Activated naive CD8-positive, alpha-beta T cell treated with anti-CD3 and anti-CD28 coated beads, Interleukin-2, amount 50 U/mL, for 24 hours (primary cell): ENCODE measurements around the gene LRCH1.
"Not testable (repeated sequence)": the region's sequence is repeated elsewhere in the genome, so short reads cannot be mapped to it uniquely, and the experiment has no call there.

ENCODE experiments used
- ATAC-seq: fragments of 150-1000 bp; cut with Tn5 transposase; one replicate; pipeline ENCODE4 v1.10.0; 2021
- DNase-seq: peaks from one replicate; pipeline ENCODE4 v3.0.0; 2021
- H3K27ac Mint-ChIP-seq: one replicate; pipeline ENCODE4 v1.8.0; 2021; ENCODE audit warnings: mild to moderate bottlenecking, mixed read lengths
- H3K27me3 Mint-ChIP-seq: one replicate; pipeline ENCODE4 v1.8.0; 2021; ENCODE audit warnings: mixed read lengths
- H3K36me3 Mint-ChIP-seq: one replicate; pipeline ENCODE4 v1.8.0; 2021; ENCODE audit warnings: low read depth, mixed read lengths
- H3K4me1 Mint-ChIP-seq: one replicate; pipeline ENCODE4 v1.8.0; 2021; ENCODE audit warnings: mixed read lengths
- H3K4me3 Mint-ChIP-seq: one replicate; pipeline ENCODE4 v1.8.0; 2021; ENCODE audit warnings: mild to moderate bottlenecking, moderate library complexity, mixed read lengths
- H3K9me3 Mint-ChIP-seq: one replicate; pipeline ENCODE4 v1.8.0; 2021; ENCODE audit warnings: mixed read lengths

The LRCH1 gene, protein sequence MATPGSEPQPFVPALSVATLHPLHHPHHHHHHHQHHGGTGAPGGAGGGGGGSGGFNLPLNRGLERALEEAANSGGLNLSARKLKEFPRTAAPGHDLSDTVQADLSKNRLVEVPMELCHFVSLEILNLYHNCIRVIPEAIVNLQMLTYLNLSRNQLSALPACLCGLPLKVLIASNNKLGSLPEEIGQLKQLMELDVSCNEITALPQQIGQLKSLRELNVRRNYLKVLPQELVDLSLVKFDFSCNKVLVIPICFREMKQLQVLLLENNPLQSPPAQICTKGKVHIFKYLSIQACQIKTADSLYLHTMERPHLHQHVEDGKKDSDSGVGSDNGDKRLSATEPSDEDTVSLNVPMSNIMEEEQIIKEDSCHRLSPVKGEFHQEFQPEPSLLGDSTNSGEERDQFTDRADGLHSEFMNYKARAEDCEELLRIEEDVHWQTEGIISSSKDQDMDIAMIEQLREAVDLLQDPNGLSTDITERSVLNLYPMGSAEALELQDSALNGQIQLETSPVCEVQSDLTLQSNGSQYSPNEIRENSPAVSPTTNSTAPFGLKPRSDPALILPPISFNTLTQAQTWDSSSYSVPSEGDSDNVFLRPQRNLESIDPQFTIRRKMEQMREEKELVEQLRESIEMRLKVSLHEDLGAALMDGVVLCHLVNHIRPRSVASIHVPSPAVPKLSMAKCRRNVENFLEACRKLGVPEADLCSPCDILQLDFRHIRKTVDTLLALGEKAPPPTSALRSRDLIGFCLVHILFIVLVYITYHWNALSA

DNA sequence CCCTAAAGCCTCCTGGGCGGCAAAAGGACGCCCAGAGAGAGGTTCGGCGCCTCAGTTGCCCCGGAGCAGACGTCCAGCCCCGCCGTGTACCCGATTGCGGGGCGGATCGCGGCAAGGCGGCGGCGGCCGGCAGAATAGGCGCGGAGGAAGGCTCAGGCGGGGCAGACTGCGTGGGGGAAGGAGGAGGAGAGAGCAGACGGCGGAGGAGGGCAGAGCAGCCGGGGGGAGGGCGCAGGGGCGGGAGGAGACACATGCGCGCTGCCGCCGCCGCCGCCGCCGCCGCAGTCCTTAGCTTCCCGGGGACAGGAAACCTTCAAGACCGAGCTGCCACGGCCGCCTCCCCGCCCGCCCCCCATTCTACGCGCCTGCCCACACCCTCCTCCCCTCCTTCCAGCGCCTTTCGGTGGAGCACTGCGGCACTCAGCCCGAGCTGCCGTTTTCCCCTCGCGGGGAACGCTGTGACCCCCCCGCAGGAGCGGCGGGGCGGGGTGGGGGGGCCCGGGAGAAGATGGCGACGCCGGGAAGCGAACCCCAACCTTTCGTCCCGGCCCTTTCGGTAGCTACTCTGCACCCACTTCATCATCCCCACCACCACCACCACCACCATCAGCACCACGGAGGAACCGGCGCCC lies at the start of gene LRCH1:
Gene LRCH1 (plus strand): TSS at position 282 of the 632 bp plus-strand sequence. CDS start 227 bp downstream, at position 509.
- peak; percentile 78 for ATAC-seq
- peaks cover 3% of the 10 kb centered on the region for H3K27me3 Mint-ChIP-seq
- H3K4me3 Mint-ChIP-seq = peak within 1 kb of the TSS; percentile 89
- H3K9me3 Mint-ChIP-seq = no peaks in the 10 kb centered on the region
- DNase-seq = peak; percentile 86
- peaks cover 44% of the 10 kb centered on the region for H3K4me1 Mint-ChIP-seq
- peak within 1 kb of the TSS; percentile 92 for H3K27ac Mint-ChIP-seq
- peaks cover under 1% of the 10 kb centered on the region for H3K36me3 Mint-ChIP-seq

DNA sequence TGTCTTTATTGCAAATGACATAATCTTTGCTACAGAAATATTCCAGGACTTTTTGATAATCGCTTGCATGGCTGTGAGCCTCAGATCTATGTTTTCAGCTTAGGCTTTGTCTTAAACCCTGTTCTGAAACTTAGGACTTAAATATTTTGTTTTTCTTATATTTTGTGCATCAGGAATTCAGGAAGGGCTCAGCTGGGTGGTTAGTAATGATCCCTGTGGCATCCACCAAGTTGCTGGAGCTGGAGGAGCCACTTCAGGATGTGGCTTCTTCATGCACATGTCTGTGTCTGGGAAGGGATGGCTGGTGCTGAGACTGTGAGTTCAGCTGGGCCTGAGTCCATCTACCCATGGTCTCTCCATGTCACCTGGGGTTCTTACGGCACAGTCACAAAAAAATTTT lies 48.9 kb upstream of the LRCH1 start:
- Mint-ChIP-seq H3K4me3 (no peak overlapping the region), H3K27ac (no peak overlapping the region), H3K27me3 (peaks cover 3% of the 10 kb centered on the region), H3K36me3 (no peaks in the 10 kb centered on the region), H3K4me1 (no peaks in the 10 kb centered on the region), H3K9me3 (no peaks in the 10 kb centered on the region)
- no peak for DNase-seq
- no peak for ATAC-seq

DNA sequence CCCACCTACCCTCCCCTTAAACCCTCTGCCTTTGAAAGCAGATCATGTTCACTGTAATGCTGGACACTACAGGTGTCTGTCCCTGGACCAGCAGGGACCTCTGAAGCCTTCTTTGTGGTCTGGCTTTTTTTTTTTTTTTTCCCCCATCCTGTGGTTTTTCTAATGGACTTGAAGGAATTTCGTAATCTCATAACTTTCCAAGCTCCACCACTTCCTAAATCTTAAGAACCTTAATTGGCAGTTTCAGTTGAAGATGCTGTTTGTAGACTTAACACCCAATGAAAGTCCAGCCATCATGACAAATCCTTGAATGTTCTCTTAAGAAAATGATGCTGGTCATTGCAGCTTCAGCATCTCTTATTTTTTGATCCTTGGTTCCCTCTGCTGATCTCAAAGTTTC lies 45.0 kb upstream of the LRCH1 start:
- H3K4me1 Mint-ChIP-seq = no peaks in the 10 kb centered on the region
- H3K4me3 Mint-ChIP-seq = no peak overlapping the region
- peaks cover 3% of the 10 kb centered on the region for H3K27me3 Mint-ChIP-seq
- H3K27ac Mint-ChIP-seq = no peak overlapping the region
- DNase-seq (no peak), ATAC-seq (no peak)
- no peaks in the 10 kb centered on the region for H3K36me3 Mint-ChIP-seq
- no peaks in the 10 kb centered on the region for H3K9me3 Mint-ChIP-seq

DNA sequence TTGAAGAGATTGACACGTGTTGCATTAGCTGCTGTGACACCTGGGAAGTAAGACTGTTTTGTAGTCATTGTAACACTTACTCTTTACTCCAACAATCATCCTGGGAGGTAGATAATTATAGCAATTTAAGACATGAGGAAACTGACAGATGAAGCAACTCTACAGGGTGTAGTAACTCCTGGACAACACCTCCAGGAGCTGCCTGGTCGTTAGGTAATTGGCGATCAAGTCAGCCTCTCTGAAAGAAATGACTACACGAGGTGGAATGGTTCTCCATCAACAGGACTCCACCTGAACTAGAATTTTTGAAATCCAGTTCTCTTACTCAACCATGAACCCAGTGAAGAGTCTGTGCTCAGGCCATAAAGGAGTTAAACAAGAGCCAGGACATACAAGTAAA lies 43.0 kb upstream of the LRCH1 start:
- Mint-ChIP-seq H3K4me1 (no peaks in the 10 kb centered on the region), H3K27ac (no peak overlapping the region), H3K4me3 (no peak overlapping the region), H3K9me3 (no peaks in the 10 kb centered on the region), H3K27me3 (peaks cover 3% of the 10 kb centered on the region), H3K36me3 (no peaks in the 10 kb centered on the region)
- DNase-seq (no peak), ATAC-seq (no peak)

DNA sequence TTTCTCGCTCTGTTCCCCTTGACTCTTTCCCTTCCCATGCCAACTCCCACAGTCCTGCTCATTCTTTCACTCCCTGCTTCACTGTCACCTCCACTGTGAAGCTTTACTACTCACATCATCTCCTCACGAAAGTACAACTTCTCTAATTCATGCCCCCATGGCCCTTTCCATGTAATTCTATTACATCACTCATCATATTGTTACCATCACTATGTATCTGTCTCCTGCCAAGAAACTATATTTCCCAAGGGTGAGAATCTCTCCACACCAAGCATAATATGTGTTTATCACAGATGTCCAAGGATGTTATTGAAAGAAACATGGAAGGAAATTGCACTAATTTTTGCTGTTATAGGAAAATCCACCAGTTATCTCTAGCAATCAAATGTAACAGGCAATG lies 37.2 kb upstream of the LRCH1 start:
- ATAC-seq = no peak
- Mint-ChIP-seq H3K4me1 (peaks cover 3% of the 10 kb centered on the region), H3K27me3 (peaks cover 6% of the 10 kb centered on the region), H3K36me3 (no peaks in the 10 kb centered on the region), H3K4me3 (no peak overlapping the region), H3K27ac (no peak overlapping the region), H3K9me3 (no peaks in the 10 kb centered on the region)
- no peak for DNase-seq

DNA sequence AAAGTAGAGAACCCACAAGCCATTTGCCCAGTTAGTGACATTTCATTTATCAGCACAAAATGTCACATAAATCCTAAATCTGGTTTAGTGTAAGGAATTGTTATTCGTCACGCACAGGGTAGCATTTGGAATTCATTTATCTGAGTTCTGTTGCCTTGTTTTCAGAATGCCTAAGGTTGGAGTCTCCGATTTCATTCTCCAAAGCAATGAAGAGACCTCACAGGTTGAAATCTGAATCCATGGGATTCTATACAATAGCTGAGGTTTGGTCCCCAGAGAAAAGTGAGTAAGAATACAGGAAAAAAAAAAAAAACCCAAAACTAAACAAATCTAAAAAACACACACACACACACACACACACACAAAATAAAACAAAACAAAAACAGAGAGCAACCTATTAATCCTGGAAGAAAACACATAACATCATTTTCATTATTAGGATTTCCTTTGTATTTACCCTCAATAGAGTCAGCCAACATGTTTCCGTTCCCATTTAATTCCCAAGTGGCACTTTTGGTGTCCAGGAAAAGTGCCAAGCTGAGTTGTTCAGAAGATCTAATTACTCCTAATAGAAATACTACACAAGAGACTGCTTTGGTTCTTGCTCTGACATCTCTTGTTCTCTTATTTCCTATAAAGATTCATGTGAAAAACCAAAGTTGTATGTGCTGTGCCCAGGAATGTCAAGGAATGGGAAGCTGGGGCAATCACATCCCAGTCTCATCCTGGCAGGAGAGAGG lies 36.2 kb upstream of the LRCH1 start:
- H3K36me3 Mint-ChIP-seq = no peaks in the 10 kb centered on the region
- DNase-seq (no peak), ATAC-seq (no peak)
- no peaks in the 10 kb centered on the region for H3K9me3 Mint-ChIP-seq
- peaks cover 3% of the 10 kb centered on the region for H3K4me1 Mint-ChIP-seq
- H3K27ac Mint-ChIP-seq = no peak overlapping the region
- no peak overlapping the region for H3K4me3 Mint-ChIP-seq
- H3K27me3 Mint-ChIP-seq = peaks cover 6% of the 10 kb centered on the region

DNA sequence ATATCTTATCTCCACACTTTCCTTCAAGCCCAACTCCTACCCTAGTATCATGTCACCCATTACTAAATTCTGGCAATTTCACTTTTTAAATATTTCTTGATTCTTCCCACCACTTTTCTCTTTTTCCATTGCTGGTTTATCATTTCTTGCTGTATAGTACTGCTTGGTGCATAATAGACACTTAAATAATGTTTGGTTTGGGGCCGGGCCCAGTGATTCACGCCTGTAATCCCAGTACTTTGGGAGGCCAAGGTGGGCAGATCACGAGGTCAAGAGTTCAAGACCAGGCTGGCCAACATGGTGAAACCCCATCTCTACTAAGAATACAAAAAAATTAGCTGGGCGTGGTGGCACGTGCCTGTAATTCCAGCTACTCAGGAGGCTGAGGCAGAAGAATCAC lies 35.2 kb upstream of the LRCH1 start:
- H3K9me3 Mint-ChIP-seq, H3K4me3 Mint-ChIP-seq, DNase-seq, H3K27ac Mint-ChIP-seq, H3K36me3 Mint-ChIP-seq, H3K27me3 Mint-ChIP-seq, H3K4me1 Mint-ChIP-seq, ATAC-seq: not testable (repeated sequence)

DNA sequence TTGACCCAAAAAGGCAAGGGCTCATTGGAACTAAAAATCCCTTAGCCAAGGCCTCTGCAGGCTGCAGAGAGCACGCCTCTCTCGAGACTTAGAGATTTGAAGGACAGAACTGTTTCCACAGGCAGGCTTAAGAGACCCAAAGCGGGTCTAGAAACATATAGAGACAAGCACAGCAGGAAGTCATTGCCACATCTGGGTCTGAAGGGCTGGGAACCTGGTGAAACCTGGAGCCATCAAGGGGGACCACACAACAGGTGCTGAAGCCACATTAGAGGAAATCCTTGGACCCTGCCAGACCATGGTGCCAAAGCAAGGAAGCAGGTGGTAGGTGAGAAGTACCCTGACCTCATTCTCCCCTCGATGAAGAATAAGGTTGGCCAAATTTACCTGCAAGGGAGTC lies 33.8 kb upstream of the LRCH1 start:
- H3K36me3 Mint-ChIP-seq = no peaks in the 10 kb centered on the region
- ATAC-seq (no peak), DNase-seq (no peak)
- no peak overlapping the region for H3K27ac Mint-ChIP-seq
- H3K27me3 Mint-ChIP-seq = peaks cover 6% of the 10 kb centered on the region
- H3K4me3 Mint-ChIP-seq = no peak overlapping the region
- no peaks in the 10 kb centered on the region for H3K9me3 Mint-ChIP-seq
- H3K4me1 Mint-ChIP-seq = peaks cover 3% of the 10 kb centered on the region

DNA sequence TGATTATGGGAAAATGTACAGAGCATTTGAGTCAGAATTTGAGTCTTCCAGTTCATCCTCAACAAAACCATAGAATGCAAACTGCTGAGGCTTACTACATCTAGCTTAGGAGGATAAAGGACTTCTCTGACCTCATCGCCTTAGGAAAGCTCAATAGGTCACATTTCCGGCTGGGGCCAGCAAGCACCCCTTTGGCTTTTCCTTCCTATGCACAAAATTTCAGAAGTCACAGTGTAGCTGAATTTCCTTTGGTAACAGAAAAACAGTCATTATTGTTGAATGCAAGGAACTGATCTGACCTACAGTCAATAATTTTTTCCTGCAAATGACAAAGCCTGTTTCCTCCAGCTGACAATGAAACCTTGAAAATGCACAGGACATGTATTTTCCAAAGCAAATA lies 32.8 kb upstream of the LRCH1 start:
- Mint-ChIP-seq H3K4me1 (peaks cover 3% of the 10 kb centered on the region), H3K27me3 (peaks cover 8% of the 10 kb centered on the region), H3K9me3 (no peaks in the 10 kb centered on the region), H3K36me3 (no peaks in the 10 kb centered on the region), H3K4me3 (no peak overlapping the region), H3K27ac (no peak overlapping the region)
- DNase-seq = no peak
- ATAC-seq = no peak

DNA sequence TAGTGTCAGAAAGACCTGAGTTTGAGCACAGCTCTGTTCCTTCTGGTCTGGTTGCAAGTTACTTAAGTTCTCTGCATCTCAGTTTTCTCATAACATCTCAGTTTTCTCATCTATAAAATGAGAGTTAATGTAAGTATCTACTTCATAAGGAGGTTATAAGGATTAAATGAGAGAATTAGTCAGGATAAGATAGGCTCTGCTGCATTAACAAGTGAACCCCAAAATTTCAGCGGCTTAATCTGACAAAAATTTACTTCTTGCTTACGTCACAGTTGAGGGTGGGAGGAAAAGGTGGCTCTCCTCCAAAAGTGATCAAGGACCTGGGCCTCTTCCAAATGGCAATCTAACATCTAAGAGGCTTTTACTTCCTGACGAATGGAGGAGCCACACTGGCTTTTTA lies 31.5 kb upstream of the LRCH1 start:
- ATAC-seq (no peak), DNase-seq (no peak)
- peaks cover 6% of the 10 kb centered on the region for H3K27me3 Mint-ChIP-seq
- H3K36me3 Mint-ChIP-seq = no peaks in the 10 kb centered on the region
- H3K27ac Mint-ChIP-seq = no peak overlapping the region
- no peaks in the 10 kb centered on the region for H3K9me3 Mint-ChIP-seq
- peaks cover 3% of the 10 kb centered on the region for H3K4me1 Mint-ChIP-seq
- H3K4me3 Mint-ChIP-seq = no peak overlapping the region

DNA sequence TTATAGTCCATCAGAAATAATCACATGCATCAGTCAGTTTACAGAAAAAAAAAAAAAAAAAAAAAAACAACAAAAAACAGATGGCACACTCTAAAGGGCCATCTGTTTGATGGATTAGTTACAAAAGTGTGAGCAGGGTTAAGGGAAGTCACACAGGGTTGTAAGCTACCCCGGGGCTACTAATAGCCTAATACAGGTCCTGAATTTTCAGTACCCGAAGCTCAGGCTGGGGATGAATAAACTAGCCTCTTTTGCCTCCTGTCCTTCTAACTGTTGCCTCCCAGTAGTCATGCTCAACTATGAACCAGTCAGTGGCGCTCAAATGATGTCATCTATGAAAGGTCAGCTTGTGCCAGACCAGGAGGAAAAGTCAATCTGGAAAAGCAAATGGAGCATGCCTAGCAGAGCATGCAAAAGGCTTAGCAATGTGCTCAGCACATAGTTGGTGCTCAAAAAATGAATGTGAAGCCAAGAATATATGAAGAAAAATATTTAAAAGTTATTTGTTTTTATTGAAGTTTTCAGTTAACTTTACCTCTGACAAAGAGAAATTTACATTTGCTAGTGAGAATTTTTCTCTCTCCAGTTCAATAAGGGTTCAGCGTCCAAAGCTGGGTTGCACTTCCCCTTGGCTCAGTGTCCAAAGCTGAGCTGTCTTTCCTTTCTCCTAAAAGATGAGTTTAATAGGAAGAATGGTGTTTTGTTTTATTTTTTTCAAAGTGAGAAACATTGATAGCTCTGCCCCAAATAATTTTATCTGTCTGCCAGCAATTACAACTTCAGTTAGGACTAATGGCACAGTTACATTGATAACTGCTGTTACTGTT lies 30.8 kb upstream of the LRCH1 start:
- ATAC-seq (no peak), DNase-seq (no peak)
- Mint-ChIP-seq H3K9me3 (no peaks in the 10 kb centered on the region), H3K36me3 (no peaks in the 10 kb centered on the region), H3K27ac (no peak overlapping the region), H3K4me3 (no peak overlapping the region), H3K4me1 (peaks cover 8% of the 10 kb centered on the region), H3K27me3 (peaks cover 8% of the 10 kb centered on the region)

DNA sequence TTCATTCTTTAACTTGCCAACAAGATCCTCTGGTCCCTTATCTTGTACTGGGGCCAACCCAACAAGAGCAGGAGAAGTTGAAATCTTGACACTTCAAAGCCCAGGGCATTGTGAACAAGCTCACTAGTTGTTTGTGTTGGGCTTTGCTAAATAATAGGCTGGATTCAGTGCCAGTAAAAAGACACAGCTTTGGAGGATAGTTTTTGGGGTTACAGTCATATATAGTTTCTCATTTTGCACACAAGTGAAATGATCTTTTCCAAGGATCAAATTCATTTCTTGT lies 30.3 kb upstream of the LRCH1 start:
- Mint-ChIP-seq H3K27ac (no peak overlapping the region), H3K4me3 (no peak overlapping the region), H3K36me3 (no peaks in the 10 kb centered on the region), H3K4me1 (peaks cover 6% of the 10 kb centered on the region), H3K27me3 (peaks cover 5% of the 10 kb centered on the region), H3K9me3 (no peaks in the 10 kb centered on the region)
- DNase-seq = no peak
- ATAC-seq = no peak

DNA sequence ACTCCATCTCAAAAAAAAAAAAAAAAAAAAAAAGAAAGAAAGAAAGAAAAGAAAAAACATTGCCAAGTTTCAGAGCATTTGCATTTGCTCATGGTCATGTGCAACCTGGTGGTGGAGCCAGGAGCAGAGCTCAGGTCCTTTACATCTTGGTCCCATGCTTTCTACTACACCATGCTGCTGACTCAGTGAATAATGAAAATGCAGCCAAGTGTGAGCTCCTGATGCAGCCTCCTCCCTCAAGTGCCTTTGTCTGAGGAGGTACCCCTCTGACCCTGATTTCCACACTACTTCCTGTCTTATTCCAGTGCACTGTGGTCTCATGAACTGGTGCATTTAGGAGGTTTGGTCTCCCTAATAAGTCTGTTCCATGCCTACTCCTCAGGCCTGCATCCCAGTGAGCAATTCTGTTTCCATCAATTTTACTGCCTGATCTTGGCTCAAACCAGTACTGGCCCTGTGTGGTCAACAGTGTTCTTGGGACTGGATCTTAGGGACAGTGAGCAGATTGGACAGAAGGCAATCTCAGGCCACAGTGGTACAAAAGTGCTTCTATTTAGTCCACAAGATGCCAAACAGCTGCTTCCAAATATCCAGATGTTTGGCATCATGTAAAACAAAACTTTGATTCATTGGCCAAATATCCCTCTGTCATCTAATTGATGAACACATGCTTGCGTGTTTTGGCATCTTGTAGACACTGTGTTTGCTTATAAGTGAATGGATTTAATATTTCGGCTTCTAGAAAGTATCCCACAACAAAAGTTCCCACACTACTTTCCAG lies 28.8 kb upstream of the LRCH1 start:
- ATAC-seq (no peak), DNase-seq (no peak)
- Mint-ChIP-seq H3K4me3 (no peak overlapping the region), H3K4me1 (peaks cover 7% of the 10 kb centered on the region), H3K27ac (no peak overlapping the region), H3K36me3 (no peaks in the 10 kb centered on the region), H3K27me3 (peaks cover 4% of the 10 kb centered on the region), H3K9me3 (no peaks in the 10 kb centered on the region)
